ENCODE results near the gene MATN1.

MATN1 gene

GRCh38 chr1:30764939-30765555 lies 41.7 kb upstream of the MATN1 start:
- no peak for TF ChIP-seq CTCF (conservative IDR thresholded peaks at IDR 0.05; ENCODE audit: low read depth, low read length)
- DNase-seq (ENCODE audit: low read depth), result no peak
- no peak overlapping the region for H3K4me3 ChIP-seq (ENCODE audit: low read length)

GRCh38 chr1:30764396-30764795 lies 41.0 kb upstream of the MATN1 start:
- no peak for TF ChIP-seq CTCF (conservative IDR thresholded peaks at IDR 0.05; ENCODE audit: low read depth, low read length)
- no peak overlapping the region for H3K4me3 ChIP-seq (ENCODE audit: low read length)
- DNase-seq (ENCODE audit: low read depth), result no peak

GRCh38 chr1:30763651-30764248 lies 40.4 kb upstream of the MATN1 start:
- H3K4me3 ChIP-seq (ENCODE audit: low read length), result no peak overlapping the region
- DNase-seq (ENCODE audit: low read depth), result no peak
- TF ChIP-seq CTCF (conservative IDR thresholded peaks at IDR 0.05; ENCODE audit: low read depth, low read length), result no peak

GRCh38 chr1:30762930-30763650 lies 39.7 kb upstream of the MATN1 start:
- no peak for TF ChIP-seq CTCF (conservative IDR thresholded peaks at IDR 0.05; ENCODE audit: low read depth, low read length)
- no peak overlapping the region for H3K4me3 ChIP-seq (ENCODE audit: low read length)
- DNase-seq (ENCODE audit: low read depth), result no peak

GRCh38 chr1:30762152-30762929 lies 39.0 kb upstream of the MATN1 start:
- H3K4me3 ChIP-seq (ENCODE audit: low read length), result no peak overlapping the region
- TF ChIP-seq CTCF (conservative IDR thresholded peaks at IDR 0.05; ENCODE audit: low read depth, low read length), result no peak
- no peak for DNase-seq (ENCODE audit: low read depth)

- DNase-seq (ENCODE audit: low read depth), result no peak
- no peak for TF ChIP-seq CTCF (conservative IDR thresholded peaks at IDR 0.05; ENCODE audit: low read depth, low read length)
- H3K4me3 ChIP-seq (ENCODE audit: low read length), result no peak overlapping the region
Measured at GRCh38 chr1:30761381-30762151, 38.2 kb upstream of the MATN1 start.
